Uterus (tissue), 2 donors: ENCODE measurements around the gene RWDD1.

ENCODE experiments used
- POLR2A ChIP-seq, 2 donors: fragments of 450-650 bp; IDR thresholded peaks; one replicate each; pipeline ENCODE4 v1.6.1; 2016; ENCODE audit warnings: antibody characterized with exemption in 2 of 2, mild to moderate bottlenecking in 1 of 2, moderate library complexity in 1 of 2
- TF ChIP-seq, protein P1 (sequence below), 4 experiments: fragments of 200-600 bp in 2 of 4; fragments of 450-650 bp in 2 of 4; sonication (generic) in 2 of 4; IDR thresholded peaks; one replicate each; pipeline ENCODE4 v1.5.1; 2016 to 2019; ENCODE audit warnings: antibody characterized with exemption in 4 of 4, mild to moderate bottlenecking in 2 of 4, moderate library complexity in 1 of 4

GRCh38 chr6:116531675-116532570 is 39.4 kb upstream of the RWDD1 start:
- TF ChIP-seq, protein P1, sequence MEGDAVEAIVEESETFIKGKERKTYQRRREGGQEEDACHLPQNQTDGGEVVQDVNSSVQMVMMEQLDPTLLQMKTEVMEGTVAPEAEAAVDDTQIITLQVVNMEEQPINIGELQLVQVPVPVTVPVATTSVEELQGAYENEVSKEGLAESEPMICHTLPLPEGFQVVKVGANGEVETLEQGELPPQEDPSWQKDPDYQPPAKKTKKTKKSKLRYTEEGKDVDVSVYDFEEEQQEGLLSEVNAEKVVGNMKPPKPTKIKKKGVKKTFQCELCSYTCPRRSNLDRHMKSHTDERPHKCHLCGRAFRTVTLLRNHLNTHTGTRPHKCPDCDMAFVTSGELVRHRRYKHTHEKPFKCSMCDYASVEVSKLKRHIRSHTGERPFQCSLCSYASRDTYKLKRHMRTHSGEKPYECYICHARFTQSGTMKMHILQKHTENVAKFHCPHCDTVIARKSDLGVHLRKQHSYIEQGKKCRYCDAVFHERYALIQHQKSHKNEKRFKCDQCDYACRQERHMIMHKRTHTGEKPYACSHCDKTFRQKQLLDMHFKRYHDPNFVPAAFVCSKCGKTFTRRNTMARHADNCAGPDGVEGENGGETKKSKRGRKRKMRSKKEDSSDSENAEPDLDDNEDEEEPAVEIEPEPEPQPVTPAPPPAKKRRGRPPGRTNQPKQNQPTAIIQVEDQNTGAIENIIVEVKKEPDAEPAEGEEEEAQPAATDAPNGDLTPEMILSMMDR (IDR thresholded peaks at IDR 0.05): peak; percentile 55 to 79 (median 64)
- no peak for TF ChIP-seq POLR2A (IDR thresholded peaks at IDR 0.05)
